Panc1 (cell line): ENCODE data around the gene ORC3. TPM values are rescaled to one million over a fixed set of nuclear protein-coding genes. Genes with fewer than 3 reads are reported as not detected.

Experiments used
- ATAC-seq: fragments of 200-7000 bp; cut with Tn5 transposase; 2 replicates; pipeline ENCODE4 v1.9.1; 2020; ENCODE audit warnings: mild to moderate bottlenecking, moderate library complexity
- BruUV-seq: library from RNA; stranded (reverse); fragments of 400-500 nt; replicated peaks from 2 replicates; lab custom pipeline; 2021; lab: Mats Ljungman, UMichigan
- CTCF ChIA-PET: fragments of 300-600 bp; sonication (Branson Sonifier 250); formaldehyde crosslinking; loops from one replicate; lab custom pipeline; 2022; ENCODE audit warnings: antibody characterized with exemption; lab: Charles Lee
- POLR2A ChIA-PET: fragments of 300-600 bp; sonication (Branson Sonifier 250); formaldehyde crosslinking; loops from one replicate; lab custom pipeline; 2022; ENCODE audit warnings: antibody characterized with exemption; lab: Charles Lee
- DNase-seq: peaks from one replicate; pipeline ENCODE4 v3.0.0-alpha.2; 2010; ENCODE audit warnings: low read depth, low spot score
- H3K27ac ChIP-seq: 2 replicates; pipeline ENCODE4 v1.5.1; 2011; ENCODE audit warnings: mild to moderate bottlenecking, low read length, inconsistent platforms
- H3K27me3 ChIP-seq: fragments of 200-500 bp; sonication (Bioruptor generic); 2 replicates; pipeline ENCODE4 v1.6.0; 2014; ENCODE audit warnings: low read length, inconsistent platforms; ENCODE audit not compliant: control insufficient read depth, insufficient read depth
- H3K36me3 ChIP-seq: fragments of 200-500 bp; sonication (Bioruptor generic); 2 replicates; pipeline ENCODE4 v1.5.1; 2014; ENCODE audit warnings: inconsistent platforms, mild to moderate bottlenecking, low read length, moderate library complexity; ENCODE audit not compliant: control insufficient read depth, insufficient read depth
- H3K4me1 ChIP-seq: 2 replicates; pipeline ENCODE4 v1.5.1; 2011; ENCODE audit warnings: inconsistent platforms, mild to moderate bottlenecking, low read length, moderate library complexity; ENCODE audit not compliant: control insufficient read depth, insufficient read depth
- H3K4me3 ChIP-seq, 2 experiments: 2 replicates each; pipeline ENCODE4 v1.5.1; 2011 to 2012; ENCODE audit warnings: low read depth in 2 of 2, low read length in 2 of 2, mild to moderate bottlenecking in 2 of 2, inconsistent platforms in 1 of 2, moderate library complexity in 1 of 2
- H3K9me3 ChIP-seq: fragments of 200-500 bp; sonication (Bioruptor generic); 2 replicates; pipeline ENCODE4 v1.5.1; 2014; ENCODE audit warnings: low read depth, mild to moderate bottlenecking, inconsistent platforms, low read length, moderate library complexity; ENCODE audit not compliant: control insufficient read depth, insufficient read depth
- CTCF ChIP-seq: fragments of 450-650 bp; IDR thresholded peaks from 2 replicates; pipeline ENCODE4 v1.5.1; 2017; ENCODE audit warnings: mild to moderate bottlenecking
- POLR2AphosphoS5 ChIP-seq: IDR thresholded peaks from 2 replicates; pipeline ENCODE4 v1.6.1; 2012; ENCODE audit warnings: mild to moderate bottlenecking, low read depth, low read length, moderate library complexity
- REST ChIP-seq, 2 experiments: IDR thresholded peaks; 2 replicates each; pipeline ENCODE4 v1.6.1; 2011 to 2012; ENCODE audit warnings: low read depth in 2 of 2, control low read depth in 1 of 2, low read length in 1 of 2, mild to moderate bottlenecking in 1 of 2, moderate library complexity in 1 of 2; ENCODE audit not compliant: insufficient read depth in 1 of 2
- SIN3A ChIP-seq: IDR thresholded peaks from 2 replicates; pipeline ENCODE4 v1.6.1; 2012; ENCODE audit warnings: low read depth, mild to moderate bottlenecking, low read length, moderate library complexity, borderline replicate concordance; ENCODE audit not compliant: insufficient read depth
- TCF7L2 ChIP-seq: IDR thresholded peaks from 2 replicates; pipeline ENCODE4 v1.6.1; 2011; ENCODE audit warnings: mild to moderate bottlenecking, low read depth, low read length, inconsistent platforms
- in situ Hi-C: cut with HindIII; loops from 2 replicates; pipeline ENCODE4 v1.10.0; 2016; ENCODE audit warnings: low sequenced_read_pairs, low pct_unique_long_range_greater_than_20kb
- intact Hi-C: fragments of 100-400 bp; cut with micrococcal nuclease; formaldehyde crosslinking; loops from one replicate; pipeline ENCODE4 v1.10.0; 2022; ENCODE audit not compliant: unreplicated experiment
- total RNA-seq: library from RNA; stranded (reverse); gene quantifications from one replicate; pipeline ENCODE4 v1.2.1, GENCODE V29; 2021; ENCODE audit not compliant: unreplicated experiment

The ORC3 gene
- total RNA-seq, 1 experiment from 2014 or later: 36.9 TPM

- TSS peak; percentile 24 for BruUV-seq
- ATAC-seq (no peak), DNase-seq (no peak)
- Histone ChIP-seq H3K9me3 (no peaks in the 10 kb centered on the region), H3K4me1 (no peaks in the 10 kb centered on the region), H3K4me3 (no peak overlapping the region), H3K36me3 (peaks cover 9% of the 10 kb centered on the region), H3K27me3 (no peaks in the 10 kb centered on the region), H3K27ac (no peak overlapping the region)
- in situ Hi-C loops: no loop called here
- TF ChIP-seq CTCF: no peak
- TF ChIP-seq SIN3A: no peak
- no peak for TF ChIP-seq TCF7L2
- no peak for TF ChIP-seq POLR2AphosphoS5
- TF ChIP-seq REST (IDR thresholded peaks at IDR 0.05; ENCODE audit: insufficient read depth in 1 of 2, low read depth in 2 of 2, low read length in 1 of 2): no peak
- intact Hi-C loops: no loop called here
- POLR2A ChIA-PET: no interaction called here
- CTCF ChIA-PET: no interaction called here
Observed at GRCh38 chr6:87600576-87600975, 10.6 kb downstream of the ORC3 start.

- POLR2A ChIA-PET: no interaction called here
- ATAC-seq (no peak), DNase-seq (no peak)
- BruUV-seq: no TSS peak
- CTCF ChIA-PET: no interaction called here
- TF ChIP-seq SIN3A: no peak
- no peak for TF ChIP-seq POLR2AphosphoS5
- TF ChIP-seq REST (IDR thresholded peaks at IDR 0.05; ENCODE audit: insufficient read depth in 1 of 2, low read depth in 2 of 2, low read length in 1 of 2): no peak
- TF ChIP-seq TCF7L2: no peak
- TF ChIP-seq CTCF: no peak
- no peaks in the 10 kb centered on the region for H3K27me3 ChIP-seq
- intact Hi-C loops (no loop called here), in situ Hi-C loops (no loop called here)
- H3K9me3 ChIP-seq: no peaks in the 10 kb centered on the region
- no peak overlapping the region for H3K4me3 ChIP-seq
- no peak overlapping the region for H3K27ac ChIP-seq
- H3K4me1 ChIP-seq: no peaks in the 10 kb centered on the region
- peaks cover 21% of the 10 kb centered on the region for H3K36me3 ChIP-seq
Observed at GRCh38 chr6:87606199-87606598, 16.3 kb downstream of the ORC3 start.
